ENCODE data around the gene NOP58.

- TF ChIP-seq, protein P1, sequence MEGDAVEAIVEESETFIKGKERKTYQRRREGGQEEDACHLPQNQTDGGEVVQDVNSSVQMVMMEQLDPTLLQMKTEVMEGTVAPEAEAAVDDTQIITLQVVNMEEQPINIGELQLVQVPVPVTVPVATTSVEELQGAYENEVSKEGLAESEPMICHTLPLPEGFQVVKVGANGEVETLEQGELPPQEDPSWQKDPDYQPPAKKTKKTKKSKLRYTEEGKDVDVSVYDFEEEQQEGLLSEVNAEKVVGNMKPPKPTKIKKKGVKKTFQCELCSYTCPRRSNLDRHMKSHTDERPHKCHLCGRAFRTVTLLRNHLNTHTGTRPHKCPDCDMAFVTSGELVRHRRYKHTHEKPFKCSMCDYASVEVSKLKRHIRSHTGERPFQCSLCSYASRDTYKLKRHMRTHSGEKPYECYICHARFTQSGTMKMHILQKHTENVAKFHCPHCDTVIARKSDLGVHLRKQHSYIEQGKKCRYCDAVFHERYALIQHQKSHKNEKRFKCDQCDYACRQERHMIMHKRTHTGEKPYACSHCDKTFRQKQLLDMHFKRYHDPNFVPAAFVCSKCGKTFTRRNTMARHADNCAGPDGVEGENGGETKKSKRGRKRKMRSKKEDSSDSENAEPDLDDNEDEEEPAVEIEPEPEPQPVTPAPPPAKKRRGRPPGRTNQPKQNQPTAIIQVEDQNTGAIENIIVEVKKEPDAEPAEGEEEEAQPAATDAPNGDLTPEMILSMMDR (conservative IDR thresholded peaks at IDR 0.05) = no peak
- TF ChIP-seq EZH2 (IDR thresholded peaks at IDR 0.05; ENCODE audit: low read depth) = no peak
These were observed 73.7 kb downstream of the NOP58 start for GRCh38 chr2:202339071-202339870.

Measured in PC-9 (cell line).